ENCODE results near the gene LAMTOR2. TPM values are rescaled to one million over a fixed set of nuclear protein-coding genes. Genes with fewer than 3 reads are reported as not detected.

Gene LAMTOR2
- total RNA-seq, 4 donors from 2014 or later = 66.8 to 79.3 (median 73.1) TPM

DNA sequence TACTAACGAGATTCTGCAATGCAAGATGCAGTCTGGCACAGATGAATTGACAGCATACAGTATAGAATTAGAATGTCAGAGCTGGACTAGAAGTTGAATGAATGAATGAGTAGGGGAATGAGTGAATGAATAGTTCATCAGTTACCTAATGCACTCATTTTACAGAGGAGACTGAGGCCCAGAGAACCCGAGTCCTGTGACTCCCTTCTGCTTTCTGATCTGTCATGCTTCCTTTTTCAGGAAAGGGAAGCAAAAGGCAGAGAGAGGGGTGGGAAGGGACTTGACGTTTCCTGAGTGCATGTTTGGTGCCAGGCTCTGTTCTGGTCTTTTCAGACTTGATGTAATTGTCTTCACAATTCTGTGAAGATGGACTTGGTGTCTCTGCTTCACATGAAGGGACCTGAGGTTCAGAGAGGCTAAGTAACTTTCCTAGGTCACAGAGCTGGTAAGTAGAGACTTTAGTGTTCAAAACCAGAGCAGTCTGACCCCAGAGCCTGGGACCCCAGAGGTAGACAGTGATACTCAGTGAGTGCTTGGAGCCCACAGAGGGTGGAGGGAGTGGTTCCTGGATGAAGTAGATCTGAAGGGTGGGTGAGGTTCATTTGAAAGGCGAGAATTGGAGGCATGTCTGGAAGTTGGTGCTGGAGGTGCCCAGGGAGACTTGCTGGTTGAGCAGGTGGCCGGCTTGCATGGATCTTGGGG lies 35.7 kb downstream of the LAMTOR2 start:
- peaks cover 0 to 3% of the 10 kb centered on the region in 2 donors for H3K36me3 ChIP-seq
- WGBS, 2 donors (ENCODE audit: low coverage in 1 of 2) = 33 to 80% methylated on average over 1 to 5 of the region's 5 CpGs
- H3K27ac ChIP-seq = peak overlapping the region in 1 of 4 donors; percentile 21
- no peak for TF ChIP-seq EP300 (IDR thresholded peaks at IDR 0.05)
- no peak for TF ChIP-seq POLR2AphosphoS5 (IDR thresholded peaks at IDR 0.05)
- no peak for TF ChIP-seq CTCF (IDR thresholded peaks at IDR 0.05)
- no peak for TF ChIP-seq POLR2A (IDR thresholded peaks at IDR 0.05)
- H3K9me3 ChIP-seq = no peaks in the 10 kb centered on the region
- H3K4me3 ChIP-seq = no peak overlapping the region
- H3K4me1 ChIP-seq = peaks cover 0 to 20% (median 0%) of the 10 kb centered on the region in 3 donors
- ATAC-seq = peak; percentile 30
- no peaks in the 10 kb centered on the region for H3K27me3 ChIP-seq

- peak overlapping the region in 1 of 4 donors; percentile 21 for H3K27ac ChIP-seq
- no peaks in the 10 kb centered on the region for H3K9me3 ChIP-seq
- 0% methylated on average over 1 of the region's 14 CpGs; no CpG with 5 or more reads in 1 of the 2 donors for WGBS, 2 donors (ENCODE audit: low coverage in 1 of 2)
- TF ChIP-seq CTCF (IDR thresholded peaks at IDR 0.05) = peak; percentile 80 to 90 (median 88)
- no peak for TF ChIP-seq POLR2A (IDR thresholded peaks at IDR 0.05)
- TF ChIP-seq POLR2AphosphoS5 (IDR thresholded peaks at IDR 0.05) = no peak
- no peaks in the 10 kb centered on the region for H3K27me3 ChIP-seq
- H3K36me3 ChIP-seq = peaks cover 0 to 3% of the 10 kb centered on the region in 2 donors
- H3K4me3 ChIP-seq = no peak overlapping the region
- ATAC-seq = peak; percentile 81
- H3K4me1 ChIP-seq = peaks cover 0 to 21% (median 0%) of the 10 kb centered on the region in 3 donors
Measured at GRCh38 chr1:156090840-156091188, 36.2 kb downstream of the LAMTOR2 start.

- TF ChIP-seq CTCF (IDR thresholded peaks at IDR 0.05) = no peak
- no peak for TF ChIP-seq POLR2A (IDR thresholded peaks at IDR 0.05)
- TF ChIP-seq POLR2AphosphoS5 (IDR thresholded peaks at IDR 0.05) = no peak
- TF ChIP-seq EP300 (IDR thresholded peaks at IDR 0.05) = no peak
- H3K36me3 ChIP-seq = peaks cover 0 to 3% of the 10 kb centered on the region in 2 donors
- no peaks in the 10 kb centered on the region for H3K9me3 ChIP-seq
- H3K27me3 ChIP-seq = no peaks in the 10 kb centered on the region
- H3K27ac ChIP-seq = no peak overlapping the region
- no peak for ATAC-seq
- 64 to 72% methylated on average over 1 to 2 of the region's 2 CpGs for WGBS, 2 donors (ENCODE audit: low coverage in 1 of 2)
- H3K4me3 ChIP-seq = no peak overlapping the region
- peaks cover 0 to 21% (median 8%) of the 10 kb centered on the region in 3 donors for H3K4me1 ChIP-seq
Measured at GRCh38 chr1:156091610-156092009, 37.0 kb downstream of the LAMTOR2 start.

GRCh38 chr1:156095906-156096508 lies 41.4 kb downstream of the LAMTOR2 start:
- Histone ChIP-seq H3K27ac (peak overlapping the region in 3 of 4 donors; percentile 81 to 88 (median 81)), H3K27me3 (no peaks in the 10 kb centered on the region), H3K36me3 (peaks cover 0 to 3% of the 10 kb centered on the region in 2 donors), H3K4me1 (peaks cover 0 to 36% (median 18%) of the 10 kb centered on the region in 3 donors), H3K9me3 (no peaks in the 10 kb centered on the region), H3K4me3 (no peak overlapping the region)
- ATAC-seq = peak; percentile 7
- WGBS, 2 donors (ENCODE audit: low coverage in 1 of 2) = 56 to 60% methylated on average over 1 to 3 of the region's 3 CpGs
- TF ChIP-seq POLR2AphosphoS5 (IDR thresholded peaks at IDR 0.05) (no peak), POLR2A (IDR thresholded peaks at IDR 0.05) (no peak), EP300 (IDR thresholded peaks at IDR 0.05) (no peak), CTCF (IDR thresholded peaks at IDR 0.05) (no peak)

All from gastroesophageal sphincter (tissue), 4 donors.